Smooth muscle cell (in vitro differentiated cells): ENCODE data around the gene SUSD3. TPM values are rescaled to one million over a fixed set of nuclear protein-coding genes. Genes with fewer than 3 reads are reported as not detected.

ENCODE experiments used
- DNase-seq: peaks from one replicate; lab custom pipeline; 2025; ENCODE audit not compliant: unreplicated experiment; lab: John Stamatoyannopoulos, UW
- H2AFZ ChIP-seq: fragments of 200-600 bp; sonication (generic); 2 replicates; pipeline ENCODE4 v1.6.0; 2016; ENCODE audit warnings: antibody characterized with exemption, low read depth, mild to moderate bottlenecking
- H3F3A ChIP-seq: fragments of 200-600 bp; sonication (generic); 2 replicates; pipeline ENCODE4 v1.6.0; 2017; ENCODE audit warnings: antibody characterized with exemption, low read depth
- H3K27ac ChIP-seq: fragments of 200-600 bp; sonication (generic); 2 replicates; pipeline ENCODE4 v1.5.1; 2016; ENCODE audit warnings: low read depth, mild to moderate bottlenecking
- H3K27me3 ChIP-seq: fragments of 200-600 bp; sonication (generic); 2 replicates; pipeline ENCODE4 v1.6.1; 2016; ENCODE audit warnings: low read depth, mild to moderate bottlenecking
- H3K36me3 ChIP-seq: fragments of 200-600 bp; sonication (generic); 2 replicates; pipeline ENCODE4 v1.5.1; 2016; ENCODE audit warnings: low read depth
- H3K4me1 ChIP-seq: fragments of 200-600 bp; sonication (generic); 2 replicates; pipeline ENCODE4 v1.5.1; 2016; ENCODE audit warnings: low read depth
- H3K4me2 ChIP-seq: fragments of 200-600 bp; sonication (generic); 2 replicates; pipeline ENCODE4 v1.6.0; 2016; ENCODE audit warnings: mild to moderate bottlenecking
- H3K4me3 ChIP-seq: fragments of 200-600 bp; sonication (generic); 2 replicates; pipeline ENCODE4 v1.5.1; 2016; ENCODE audit warnings: mild to moderate bottlenecking
- H3K79me2 ChIP-seq: fragments of 200-600 bp; sonication (generic); 2 replicates; pipeline ENCODE4 v1.6.0; 2016; ENCODE audit warnings: low read depth, mild to moderate bottlenecking
- H3K9ac ChIP-seq: fragments of 200-600 bp; sonication (generic); 2 replicates; pipeline ENCODE4 v1.6.0; 2016; ENCODE audit warnings: low read depth
- H3K9me3 ChIP-seq: fragments of 200-600 bp; sonication (generic); replicated peaks from 2 replicates; pipeline ENCODE4 v1.5.1; 2016; ENCODE audit warnings: low read depth
- H4K20me1 ChIP-seq: fragments of 200-600 bp; sonication (generic); 2 replicates; pipeline ENCODE4 v1.6.0; 2016; ENCODE audit warnings: low read depth
- CTCF ChIP-seq: fragments of 200-600 bp; sonication (generic); IDR thresholded peaks from 2 replicates; pipeline ENCODE4 v1.5.1; 2017; ENCODE audit warnings: borderline replicate concordance, mild to moderate bottlenecking, antibody characterized with exemption; ENCODE audit not compliant: insufficient read depth, poor library complexity, severe bottlenecking
- WGBS: methylation state at CpG from one replicate; pipeline ENCODE4 v1.1.7; 2016; ENCODE audit warnings: low lambda C conversion rate; 5-methylcytosine and 5-hydroxymethylcytosine counted together
- polyA plus RNA-seq: library from polyadenylated mRNA; unstranded; fragments of >200 nt; fragmentation: Nextera tagmentation; extraction: Ambion mirVana; gene quantifications from 2 replicates; pipeline ENCODE4 v1.2.1, GENCODE V29; 2016
- total RNA-seq: library from RNA; depleted of rRNA; stranded (reverse); fragments of >200 nt; gene quantifications from 2 replicates; pipeline ENCODE4 v1.2.3, GENCODE V29; 2014

The SUSD3 gene
- total and polyA plus RNA-seq, 2 experiments from 2014 or later: 0.34 TPM; not detected in 1

- H3K4me2 ChIP-seq: no peak overlapping the region
- TF ChIP-seq CTCF: no peak
- peaks cover 20% of the 10 kb centered on the region for H3K79me2 ChIP-seq
- H3K27ac ChIP-seq: peak overlapping the region; percentile 57
- H2AFZ ChIP-seq: no peak overlapping the region
- DNase-seq: no peak
- peaks cover 4% of the 10 kb centered on the region for H4K20me1 ChIP-seq
- no peaks in the 10 kb centered on the region for H3K27me3 ChIP-seq
- no peak overlapping the region for H3K4me3 ChIP-seq
- no peaks in the 10 kb centered on the region for H3K36me3 ChIP-seq
- H3F3A ChIP-seq: peaks cover 8% of the 10 kb centered on the region
- peaks cover 17% of the 10 kb centered on the region for H3K4me1 ChIP-seq
- H3K9me3 ChIP-seq: no peaks in the 10 kb centered on the region
- WGBS: 96% methylated on average over 13 of the region's 14 CpGs
- no peak overlapping the region for H3K9ac ChIP-seq
Observed at GRCh38 chr9:93128011-93128714, 69.7 kb downstream of the SUSD3 start.

GRCh38 chr9:93128715-93129224 is 70.3 kb downstream of the SUSD3 start:
- Histone ChIP-seq H3F3A (peaks cover 9% of the 10 kb centered on the region), H3K79me2 (peaks cover 20% of the 10 kb centered on the region), H3K4me1 (peaks cover 21% of the 10 kb centered on the region), H3K27ac (no peak overlapping the region), H3K9ac (no peak overlapping the region), H2AFZ (no peak overlapping the region), H3K9me3 (no peaks in the 10 kb centered on the region), H3K27me3 (no peaks in the 10 kb centered on the region), H3K4me3 (no peak overlapping the region), H4K20me1 (peaks cover 4% of the 10 kb centered on the region), H3K36me3 (no peaks in the 10 kb centered on the region), H3K4me2 (no peak overlapping the region)
- 95% methylated on average over 10 of the region's 10 CpGs for WGBS
- no peak for DNase-seq
- TF ChIP-seq CTCF: no peak

GRCh38 chr9:93129286-93129685 is 70.8 kb downstream of the SUSD3 start:
- H3K79me2 ChIP-seq: peaks cover 20% of the 10 kb centered on the region
- no peak overlapping the region for H3K4me2 ChIP-seq
- no peaks in the 10 kb centered on the region for H3K9me3 ChIP-seq
- no peak overlapping the region for H3K9ac ChIP-seq
- no peaks in the 10 kb centered on the region for H3K27me3 ChIP-seq
- peaks cover 9% of the 10 kb centered on the region for H3F3A ChIP-seq
- TF ChIP-seq CTCF: no peak
- no peaks in the 10 kb centered on the region for H3K36me3 ChIP-seq
- no peak overlapping the region for H2AFZ ChIP-seq
- WGBS: 84% methylated on average over 8 of the region's 8 CpGs
- H3K4me3 ChIP-seq: no peak overlapping the region
- no peak overlapping the region for H3K27ac ChIP-seq
- peaks cover 21% of the 10 kb centered on the region for H3K4me1 ChIP-seq
- DNase-seq: no peak
- H4K20me1 ChIP-seq: peaks cover 4% of the 10 kb centered on the region
